ENCODE data around the gene SLC66A2. TPM values are rescaled to one million over a fixed set of nuclear protein-coding genes. Genes with fewer than 3 reads are reported as not detected.
A peak's percentile ranks its signal among the peaks of the same experiment; 100 is the strongest.

The SLC66A2 gene
- total and polyA plus RNA-seq, 10 of the 15 experiments (the other 5 are each of a cell fraction or from before 2014, with no cell fraction given), result 0.69 to 42.5 (median 14.8) TPM

- TF ChIP-seq SKIL (IDR thresholded peaks at IDR 0.05; ENCODE audit: low read depth, poor library complexity, severe bottlenecking), result no peak
- TF ChIP-seq NFIC (IDR thresholded peaks at IDR 0.05; ENCODE audit: low read depth, low read length), result no peak
- TF ChIP-seq HDGF (IDR thresholded peaks at IDR 0.05), result no peak
- no peak for TF ChIP-seq EZH2 (IDR thresholded peaks at IDR 0.05; ENCODE audit: borderline replicate concordance, control insufficient read depth, low read depth, low read length)
- TF ChIP-seq RAD21 (IDR thresholded peaks at IDR 0.05; ENCODE audit: insufficient read depth, low read depth, low read length), result no peak
- no peak for TF ChIP-seq EED (IDR thresholded peaks at IDR 0.05; ENCODE audit: low read depth)
- TF ChIP-seq ATF7 (IDR thresholded peaks at IDR 0.05; ENCODE audit: low read depth), result peak; percentile 45; the same call in 1 of the 2 replicates
- TF ChIP-seq POU2F2 (IDR thresholded peaks at IDR 0.05; ENCODE audit: borderline replicate concordance, low read depth, low read length), result peak; percentile 55; the same call in 2 of the 3 replicates
- peak; percentile 75; the same call in 1 of the 2 replicates for TF ChIP-seq MXI1 (IDR thresholded peaks at IDR 0.05; ENCODE audit: low read depth, low read length)
- TF ChIP-seq SMARCA5 (IDR thresholded peaks at IDR 0.05), result 0 out of 2 replicates have a peak, but pooled peaks have one; percentile 28
- TF ChIP-seq CREM (IDR thresholded peaks at IDR 0.05; ENCODE audit: low read depth), result peak; percentile 92
- no peak; the same call in 1 of the 2 replicates for TF ChIP-seq RUNX3 (IDR thresholded peaks at IDR 0.05; ENCODE audit: low read length)
- TF ChIP-seq, protein P1, sequence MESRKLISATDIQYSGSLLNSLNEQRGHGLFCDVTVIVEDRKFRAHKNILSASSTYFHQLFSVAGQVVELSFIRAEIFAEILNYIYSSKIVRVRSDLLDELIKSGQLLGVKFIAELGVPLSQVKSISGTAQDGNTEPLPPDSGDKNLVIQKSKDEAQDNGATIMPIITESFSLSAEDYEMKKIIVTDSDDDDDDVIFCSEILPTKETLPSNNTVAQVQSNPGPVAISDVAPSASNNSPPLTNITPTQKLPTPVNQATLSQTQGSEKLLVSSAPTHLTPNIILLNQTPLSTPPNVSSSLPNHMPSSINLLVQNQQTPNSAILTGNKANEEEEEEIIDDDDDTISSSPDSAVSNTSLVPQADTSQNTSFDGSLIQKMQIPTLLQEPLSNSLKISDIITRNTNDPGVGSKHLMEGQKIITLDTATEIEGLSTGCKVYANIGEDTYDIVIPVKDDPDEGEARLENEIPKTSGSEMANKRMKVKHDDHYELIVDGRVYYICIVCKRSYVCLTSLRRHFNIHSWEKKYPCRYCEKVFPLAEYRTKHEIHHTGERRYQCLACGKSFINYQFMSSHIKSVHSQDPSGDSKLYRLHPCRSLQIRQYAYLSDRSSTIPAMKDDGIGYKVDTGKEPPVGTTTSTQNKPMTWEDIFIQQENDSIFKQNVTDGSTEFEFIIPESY (IDR thresholded peaks at IDR 0.05), result no peak
- TF ChIP-seq CTCF (IDR thresholded peaks at IDR 0.05 in 2 of 3, conservative IDR thresholded peaks at IDR 0.05 in 1 of 3; ENCODE audit: control insufficient read depth in 2 of 3, extremely low read depth in 1 of 3, insufficient read depth in 1 of 3, low read depth in 3 of 3, low read length in 3 of 3), result no peak
- TF ChIP-seq NFYB (IDR thresholded peaks at IDR 0.05; ENCODE audit: insufficient read depth, low read depth, low read length), result no peak
- no peak for TF ChIP-seq WRNIP1 (IDR thresholded peaks at IDR 0.05; ENCODE audit: borderline replicate concordance, low read depth, low read length)
- TF ChIP-seq BRCA1 (IDR thresholded peaks at IDR 0.05; ENCODE audit: low read depth, low read length), result no peak
- no peak for TF ChIP-seq SREBF1 (IDR thresholded peaks at IDR 0.05; ENCODE audit: low read length)
- peak; percentile 90; the same call in 1 of the 2 replicates for TF ChIP-seq POLR2AphosphoS5 (IDR thresholded peaks at IDR 0.05; ENCODE audit: low read length)
- 0 out of 2 replicates have a peak, but pooled peaks have one; percentile 50 for TF ChIP-seq E2F4 (IDR thresholded peaks at IDR 0.05; ENCODE audit: low read depth, low read length)
- TF ChIP-seq HDAC6 (IDR thresholded peaks at IDR 0.05; ENCODE audit: unreplicated experiment), result no peak
Measured at GRCh38 chr18:79988451-79989194, 37.2 kb upstream of the SLC66A2 start, which contains the start of gene TXNL4A (continued).

Data from GM12878 (cell line).